Keratinocyte (primary cell): ENCODE measurements around the gene GPR15LG. TPM values are rescaled to one million over a fixed set of nuclear protein-coding genes. Genes with fewer than 3 reads are reported as not detected.

ENCODE experiments used
- DNase-seq: peaks from one replicate; pipeline ENCODE4 v3.0.0-alpha.2; 2011; ENCODE audit warnings: low read depth, missing footprints, low spot score
- FAIRE-seq: peaks from 2 replicates; lab custom pipeline; 2011; peaks lifted over from hg19 to GRCh38; lab: Jason Lieb, UNC
- H2AFZ ChIP-seq: 2 replicates; pipeline ENCODE4 v1.6.0; 2012; ENCODE audit warnings: low read length, control low read depth, inconsistent platforms; ENCODE audit not compliant: control insufficient read depth
- H3K27ac ChIP-seq: 2 replicates; pipeline ENCODE4 v1.5.1; 2011; ENCODE audit warnings: low read length; ENCODE audit not compliant: control insufficient read depth, insufficient read depth
- H3K27me3 ChIP-seq: 3 replicates; pipeline ENCODE4 v1.6.0; 2011; ENCODE audit warnings: low read length; ENCODE audit not compliant: control insufficient read depth, insufficient read depth; ENCODE audit errors: extremely low read depth
- H3K36me3 ChIP-seq, 2 experiments: 2 replicates in 1 of 2; 3 replicates in 1 of 2; pipeline ENCODE4 v1.5.1; 2011; ENCODE audit warnings: low read length in 2 of 2, mild to moderate bottlenecking in 1 of 2; ENCODE audit not compliant: control insufficient read depth in 2 of 2, insufficient read depth in 2 of 2; ENCODE audit errors: extremely low read depth in 1 of 2
- H3K4me1 ChIP-seq: 3 replicates; pipeline ENCODE4 v1.5.1; 2011; ENCODE audit warnings: low read length; ENCODE audit not compliant: control insufficient read depth, insufficient read depth; ENCODE audit errors: extremely low read depth
- H3K4me2 ChIP-seq: 3 replicates; pipeline ENCODE4 v1.6.0; 2011; ENCODE audit warnings: low read depth, low read length; ENCODE audit not compliant: control insufficient read depth, insufficient read depth; ENCODE audit errors: extremely low read depth
- H3K4me3 ChIP-seq, 3 experiments: fragments of 200-600 bp in 1 of 3; sonication (generic) in 1 of 3; 2 replicates in 2 of 3; 3 replicates in 1 of 3; pipeline ENCODE4 v1.5.1; 2011 to 2016; ENCODE audit warnings: low read length in 3 of 3, mild to moderate bottlenecking in 3 of 3, control low read depth in 2 of 3, inconsistent platforms in 1 of 3, low read depth in 1 of 3, mixed read lengths in 1 of 3, mixed run types in 1 of 3, moderate library complexity in 1 of 3; ENCODE audit not compliant: control insufficient read depth in 2 of 3, insufficient read depth in 2 of 3; ENCODE audit errors: extremely low read depth in 1 of 3
- H3K79me2 ChIP-seq: 2 replicates; pipeline ENCODE4 v1.6.0; 2012; ENCODE audit warnings: low read length; ENCODE audit not compliant: control insufficient read depth, insufficient read depth
- H3K9ac ChIP-seq: 3 replicates; pipeline ENCODE4 v1.6.0; 2011; ENCODE audit warnings: low read length; ENCODE audit not compliant: control insufficient read depth, insufficient read depth; ENCODE audit errors: extremely low read depth
- H3K9me1 ChIP-seq: 3 replicates; pipeline ENCODE4 v1.6.0; 2011; ENCODE audit warnings: low read length; ENCODE audit not compliant: control insufficient read depth, insufficient read depth; ENCODE audit errors: extremely low read depth
- H3K9me3 ChIP-seq: 2 replicates; pipeline ENCODE4 v1.5.1; 2012; ENCODE audit warnings: low read depth, low read length; ENCODE audit not compliant: control insufficient read depth
- H4K20me1 ChIP-seq: 3 replicates; pipeline ENCODE4 v1.6.0; 2011; ENCODE audit warnings: low read length; ENCODE audit not compliant: control insufficient read depth, insufficient read depth; ENCODE audit errors: extremely low read depth
- EZH2 ChIP-seq: IDR thresholded peaks from one replicate; pipeline ENCODE4 v1.6.1; 2012; ENCODE audit warnings: inconsistent platforms, mild to moderate bottlenecking, low read length, moderate library complexity
- dilution Hi-C: fragments of 300-500 bp; cut with MboI; formaldehyde crosslinking; loops from one replicate; pipeline ENCODE4 v1.7.0; 2020; ENCODE audit warnings: low sequenced_read_pairs; ENCODE audit not compliant: extremely low pct_ligation_motif_present
- polyA plus RNA-seq, 5 experiments: library from polyadenylated mRNA; depleted of rRNA in 3 of 5; stranded (reverse) in 3 of 5; stranded (forward) in 1 of 5; unstranded in 1 of 5; fragments of >200 nt; gene quantifications; 1 replicate in 1 of 5; 2 replicates in 3 of 5; 3 replicates in 1 of 5; pipeline versions ENCODE4 v1.2.1 to v1.2.3, GENCODE V29; 2011 to 2012; ENCODE audit warnings: missing spikeins in 2 of 5, low read depth in 1 of 5, low replicate concordance in 1 of 5
- TF ChIP-seq, protein P1 (sequence below), 3 experiments: IDR thresholded peaks in 1 of 3; conservative IDR thresholded peaks in 1 of 3; optimal IDR thresholded peaks in 1 of 3; 2 replicates in 2 of 3; 3 replicates in 1 of 3; pipeline versions ENCODE3 to v1.5.1; 2011; ENCODE audit warnings: low read length in 3 of 3, mild to moderate bottlenecking in 3 of 3, moderate library complexity in 2 of 3, control low read depth in 1 of 3, inconsistent platforms in 1 of 3; ENCODE audit not compliant: insufficient read depth in 2 of 3; ENCODE audit errors: extremely low read depth in 1 of 3

The GPR15LG gene
- polyA plus RNA-seq, 1 donor (not counting 4 experiments of a cell fraction or from before 2014, with no cell fraction given): 10.4 TPM

DNA sequence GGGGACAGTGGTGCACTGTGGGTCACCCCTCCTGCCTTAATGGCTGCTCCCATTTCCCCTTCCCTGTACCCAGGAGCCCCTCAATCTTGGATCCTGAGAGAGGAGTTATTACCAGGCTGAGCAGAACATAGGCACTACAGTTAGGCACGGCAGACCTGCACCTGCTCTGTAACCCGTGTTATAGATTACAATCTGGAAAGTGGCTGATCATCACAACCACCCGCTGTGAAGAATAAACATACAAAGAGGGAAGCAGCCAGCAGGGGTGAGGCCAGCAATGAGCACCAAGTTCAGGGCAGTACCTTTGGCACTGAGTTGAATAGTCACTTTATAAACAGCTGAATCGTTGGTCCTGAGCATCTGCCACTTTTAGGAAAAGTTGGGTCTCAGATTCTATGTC, 22.5 kb downstream of the GPR15LG start:
- H3K9me1 ChIP-seq: no peaks in the 10 kb centered on the region
- DNase-seq (no peak), FAIRE-seq (no peak)
- H3K27me3 ChIP-seq: peaks cover 55% of the 10 kb centered on the region
- H3K36me3 ChIP-seq: no peaks in the 10 kb centered on the region
- H3K4me1 ChIP-seq: peaks cover 13% of the 10 kb centered on the region
- no peak for TF ChIP-seq EZH2
- TF ChIP-seq, protein P1, sequence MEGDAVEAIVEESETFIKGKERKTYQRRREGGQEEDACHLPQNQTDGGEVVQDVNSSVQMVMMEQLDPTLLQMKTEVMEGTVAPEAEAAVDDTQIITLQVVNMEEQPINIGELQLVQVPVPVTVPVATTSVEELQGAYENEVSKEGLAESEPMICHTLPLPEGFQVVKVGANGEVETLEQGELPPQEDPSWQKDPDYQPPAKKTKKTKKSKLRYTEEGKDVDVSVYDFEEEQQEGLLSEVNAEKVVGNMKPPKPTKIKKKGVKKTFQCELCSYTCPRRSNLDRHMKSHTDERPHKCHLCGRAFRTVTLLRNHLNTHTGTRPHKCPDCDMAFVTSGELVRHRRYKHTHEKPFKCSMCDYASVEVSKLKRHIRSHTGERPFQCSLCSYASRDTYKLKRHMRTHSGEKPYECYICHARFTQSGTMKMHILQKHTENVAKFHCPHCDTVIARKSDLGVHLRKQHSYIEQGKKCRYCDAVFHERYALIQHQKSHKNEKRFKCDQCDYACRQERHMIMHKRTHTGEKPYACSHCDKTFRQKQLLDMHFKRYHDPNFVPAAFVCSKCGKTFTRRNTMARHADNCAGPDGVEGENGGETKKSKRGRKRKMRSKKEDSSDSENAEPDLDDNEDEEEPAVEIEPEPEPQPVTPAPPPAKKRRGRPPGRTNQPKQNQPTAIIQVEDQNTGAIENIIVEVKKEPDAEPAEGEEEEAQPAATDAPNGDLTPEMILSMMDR (optimal IDR thresholded peaks at IDR 0.05 in 1 of 3, IDR thresholded peaks at IDR 0.05 in 1 of 3, conservative IDR thresholded peaks at IDR 0.05 in 1 of 3; ENCODE audit: extremely low read depth in 1 of 3, insufficient read depth in 2 of 3, low read length in 3 of 3): no peak
- H2AFZ ChIP-seq: no peak overlapping the region
- H3K9me3 ChIP-seq: no peaks in the 10 kb centered on the region
- no peaks in the 10 kb centered on the region for H3K79me2 ChIP-seq
- dilution Hi-C loops: no loop called here
- no peaks in the 10 kb centered on the region for H4K20me1 ChIP-seq
- H3K27ac ChIP-seq: no peak overlapping the region
- H3K4me2 ChIP-seq: no peak overlapping the region
- no peak overlapping the region for H3K9ac ChIP-seq
- H3K4me3 ChIP-seq: no peak overlapping the region

DNA sequence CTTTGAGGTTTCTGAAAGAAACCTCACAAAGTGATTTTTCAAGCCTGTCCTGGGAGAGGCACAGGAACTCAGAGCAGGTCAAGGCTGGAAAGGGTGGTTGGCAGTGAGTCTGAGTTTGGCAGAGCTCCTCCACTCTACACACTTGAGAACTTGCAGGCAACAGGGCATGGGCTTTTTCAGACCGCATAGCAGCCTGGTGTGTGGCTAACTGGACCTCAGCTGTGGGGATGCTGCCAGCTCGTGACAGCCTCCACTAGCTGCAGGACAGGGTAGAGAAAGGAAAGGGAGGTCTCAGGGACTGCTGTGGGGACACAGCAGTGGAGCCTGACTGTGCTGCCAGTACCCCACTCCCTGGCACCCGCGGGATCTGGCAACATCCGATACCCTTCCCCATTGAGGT, 23.3 kb downstream of the GPR15LG start:
- Histone ChIP-seq H3K36me3 (no peaks in the 10 kb centered on the region), H2AFZ (no peak overlapping the region), H3K9ac (no peak overlapping the region), H3K9me3 (no peaks in the 10 kb centered on the region), H4K20me1 (no peaks in the 10 kb centered on the region), H3K79me2 (no peaks in the 10 kb centered on the region), H3K27ac (no peak overlapping the region), H3K4me3 (no peak overlapping the region), H3K9me1 (no peaks in the 10 kb centered on the region), H3K4me2 (no peak overlapping the region), H3K4me1 (peaks cover 6% of the 10 kb centered on the region), H3K27me3 (peaks cover 55% of the 10 kb centered on the region)
- DNase-seq: no peak
- dilution Hi-C loops: no loop called here
- no peak for FAIRE-seq
- TF ChIP-seq, protein P1 (optimal IDR thresholded peaks at IDR 0.05 in 1 of 3, IDR thresholded peaks at IDR 0.05 in 1 of 3, conservative IDR thresholded peaks at IDR 0.05 in 1 of 3; ENCODE audit: extremely low read depth in 1 of 3, insufficient read depth in 2 of 3, low read length in 3 of 3): no peak
- TF ChIP-seq EZH2: peak; percentile 11
